Activated T-helper 17 cell treated with anti-CD3 and anti-CD28 coated beads, Interleukin-2, amount 50 U/mL, for 72 hours (primary cell): ENCODE measurements around the gene HGF. TPM values are rescaled to one million over a fixed set of nuclear protein-coding genes. Genes with fewer than 3 reads are reported as not detected.
"Not testable (repeated sequence)": the region's sequence is repeated elsewhere in the genome, so short reads cannot be mapped to it uniquely, and the experiment has no call there.

Experiments used
- ATAC-seq: fragments of 150-1000 bp; cut with Tn5 transposase; replicated peaks from 2 replicates; pipeline ENCODE4 v1.10.0; 2021; ENCODE audit warnings: mild to moderate bottlenecking, moderate library complexity
- H3K27ac Mint-ChIP-seq: one replicate; pipeline ENCODE4 v1.8.0; 2022; ENCODE audit warnings: mixed read lengths
- H3K27me3 Mint-ChIP-seq: one replicate; pipeline ENCODE4 v1.8.0; 2022; ENCODE audit warnings: mixed read lengths
- H3K36me3 Mint-ChIP-seq: one replicate; pipeline ENCODE4 v1.8.0; 2022; ENCODE audit warnings: low read depth, mild to moderate bottlenecking, mixed read lengths
- H3K4me1 Mint-ChIP-seq: one replicate; pipeline ENCODE4 v1.8.0; 2022; ENCODE audit warnings: mixed read lengths
- H3K4me3 Mint-ChIP-seq: one replicate; pipeline ENCODE4 v1.8.0; 2022; ENCODE audit warnings: mild to moderate bottlenecking, mixed read lengths
- H3K9me3 Mint-ChIP-seq: one replicate; pipeline ENCODE4 v1.8.0; 2022; ENCODE audit warnings: mixed read lengths
- total RNA-seq, 2 donors: library from RNA; stranded (reverse); gene quantifications; one replicate each; pipeline ENCODE4 v1.2.3, GENCODE V29; 2022

The HGF gene
- total RNA-seq, result not detected

DNA sequence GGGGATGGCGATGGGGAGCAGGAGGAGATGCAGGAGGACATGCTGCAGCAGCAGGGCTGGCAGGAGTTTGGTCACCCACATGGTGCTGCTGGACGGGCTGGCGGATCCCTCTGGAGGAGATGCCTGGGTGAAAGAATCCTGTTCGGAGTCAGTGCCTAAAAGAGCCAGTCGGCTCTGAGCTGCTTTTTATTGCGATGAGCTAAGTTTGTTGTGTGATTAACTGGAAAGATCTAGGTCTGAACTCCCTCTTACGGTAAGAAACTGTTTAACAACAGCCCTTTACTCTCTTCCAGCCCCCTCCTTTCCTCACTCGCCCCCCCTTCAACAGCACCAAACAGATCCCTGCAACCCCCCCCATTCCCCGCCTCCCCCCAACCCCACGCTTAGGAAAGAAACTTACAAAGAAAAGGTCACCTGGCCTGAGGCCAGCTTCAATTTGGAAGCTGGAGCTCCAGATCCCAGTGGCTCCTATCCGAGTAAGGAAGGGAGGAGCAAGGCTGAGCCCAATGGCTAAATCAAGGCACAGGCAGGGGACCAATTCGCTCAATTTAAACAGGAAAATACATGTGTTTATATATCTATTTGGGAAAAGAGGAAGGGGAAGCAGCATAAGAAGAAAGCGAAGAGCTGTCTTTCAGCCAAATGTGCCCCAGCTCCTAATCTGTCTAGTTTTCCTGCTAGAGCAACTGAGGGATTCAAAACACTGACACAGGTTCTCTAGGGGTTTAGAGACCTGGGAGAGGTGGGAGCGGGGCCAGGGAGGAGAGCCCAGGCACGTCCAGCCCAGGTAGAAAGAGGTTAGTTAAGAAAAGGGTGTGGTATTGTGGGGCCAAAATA lies at the start of gene HGF:
Gene HGF, minus strand, starts transcription at position 157 of the 837 bp plus-strand sequence. Its CDS starts 76 bp downstream, at position 81.
- H3K9me3 Mint-ChIP-seq, result peaks cover 13% of the 10 kb centered on the region
- H3K4me3 Mint-ChIP-seq, result no peak within 1 kb of the TSS
- H3K27me3 Mint-ChIP-seq, result no peaks in the 10 kb centered on the region
- H3K4me1 Mint-ChIP-seq, result no peaks in the 10 kb centered on the region
- no peak for ATAC-seq
- H3K27ac Mint-ChIP-seq, result no peak within 1 kb of the TSS
- H3K36me3 Mint-ChIP-seq, result no peaks in the 10 kb centered on the region

DNA sequence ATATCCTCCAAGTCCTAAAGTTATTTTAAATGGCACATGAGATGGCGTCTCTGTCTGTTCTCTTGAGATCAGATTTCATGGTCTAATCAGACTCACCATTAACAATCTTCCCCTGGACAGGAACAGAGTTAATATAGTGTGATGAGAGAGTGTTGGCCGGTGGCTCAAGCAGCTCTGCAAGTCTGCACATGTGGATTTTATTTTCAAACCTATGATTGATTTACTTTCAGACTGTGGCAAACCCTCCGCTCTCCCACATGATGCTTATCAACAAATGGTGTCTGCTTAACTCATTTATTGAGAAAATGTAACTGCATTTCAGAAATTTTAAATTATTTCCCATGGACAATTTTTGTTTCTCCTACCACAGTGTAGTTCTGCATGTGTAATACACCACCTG lies 46.5 kb upstream of the HGF start:
- H3K27ac Mint-ChIP-seq, result no peak overlapping the region
- H3K9me3 Mint-ChIP-seq, result peaks cover 9% of the 10 kb centered on the region
- H3K36me3 Mint-ChIP-seq, result no peaks in the 10 kb centered on the region
- no peaks in the 10 kb centered on the region for H3K4me1 Mint-ChIP-seq
- ATAC-seq, result no peak
- H3K4me3 Mint-ChIP-seq, result no peak overlapping the region
- H3K27me3 Mint-ChIP-seq, result no peaks in the 10 kb centered on the region

DNA sequence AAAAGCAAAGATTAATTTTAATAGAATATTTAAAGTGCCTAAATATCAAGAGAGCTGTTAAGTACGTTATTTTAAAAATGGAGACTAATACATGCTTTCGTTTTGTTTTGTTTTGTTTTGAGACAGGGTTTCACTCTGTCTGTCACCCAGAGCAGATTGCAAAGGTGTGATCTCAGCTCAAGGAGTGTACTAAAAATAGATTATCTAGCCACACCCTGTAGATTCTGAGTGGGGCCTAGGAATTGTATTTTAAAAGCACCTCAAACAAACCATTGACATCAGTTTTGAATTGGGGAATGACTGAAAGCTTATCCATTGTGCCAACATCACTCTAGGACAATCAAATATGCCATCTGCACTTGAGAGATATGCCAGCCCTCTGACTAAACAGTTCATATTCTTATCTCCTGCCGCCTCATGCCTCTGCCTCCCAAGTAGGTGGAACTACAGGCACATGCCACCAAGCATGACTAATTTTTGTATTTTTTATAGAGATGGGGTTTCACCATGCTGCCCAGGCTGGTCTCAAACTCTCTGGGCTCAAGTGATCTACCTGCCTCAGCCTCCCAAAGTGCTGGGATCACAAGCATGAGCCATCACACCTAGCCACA lies 43.1 kb upstream of the HGF start:
- H3K4me1 Mint-ChIP-seq, H3K27me3 Mint-ChIP-seq, ATAC-seq, H3K36me3 Mint-ChIP-seq, H3K27ac Mint-ChIP-seq, H3K4me3 Mint-ChIP-seq: not testable (repeated sequence)
- peaks cover 11% of the 10 kb centered on the region for H3K9me3 Mint-ChIP-seq

DNA sequence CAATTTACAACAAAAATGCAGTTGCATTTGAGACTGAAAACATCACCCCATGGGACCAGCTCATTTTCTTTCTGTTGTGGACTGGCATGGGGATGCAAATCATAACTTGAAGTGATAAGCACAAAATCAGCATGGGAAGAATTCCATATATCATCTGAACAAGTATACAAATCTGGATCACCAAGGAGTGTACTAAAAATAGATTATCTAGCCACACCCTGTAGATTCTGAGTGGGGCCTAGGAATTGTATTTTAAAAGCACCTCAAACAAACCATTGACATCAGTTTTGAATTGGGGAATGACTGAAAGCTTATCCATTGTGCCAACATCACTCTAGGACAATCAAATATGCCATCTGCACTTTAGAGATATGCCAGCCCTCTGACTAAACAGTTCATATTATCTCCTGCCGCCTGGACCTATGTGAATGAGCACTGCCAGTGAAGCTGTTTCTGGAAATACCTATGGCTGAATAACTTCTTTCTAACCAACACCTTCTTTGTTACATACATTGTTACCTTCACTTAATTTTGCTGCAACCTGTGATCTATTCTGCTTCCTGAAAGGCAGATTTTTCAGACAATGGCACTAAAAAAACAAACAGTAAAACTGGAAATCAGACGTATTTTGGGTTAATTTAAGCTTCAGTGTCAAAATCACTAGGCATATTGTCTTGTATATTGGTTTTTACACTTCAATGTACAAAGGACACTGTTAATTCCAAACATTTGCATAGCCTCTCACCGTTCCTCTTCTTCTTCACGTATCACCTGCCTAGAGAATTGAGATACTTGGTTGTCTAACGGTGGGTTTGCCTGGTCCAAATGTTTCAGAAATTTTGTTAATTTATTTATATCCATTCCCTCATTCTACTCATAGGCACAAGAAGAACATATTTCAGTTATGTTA lies 42.4 kb upstream of the HGF start:
- Mint-ChIP-seq H3K27ac (no peak overlapping the region), H3K4me1 (no peaks in the 10 kb centered on the region), H3K9me3 (peaks cover 11% of the 10 kb centered on the region), H3K4me3 (no peak overlapping the region), H3K36me3 (no peaks in the 10 kb centered on the region), H3K27me3 (no peaks in the 10 kb centered on the region)
- no peak for ATAC-seq

DNA sequence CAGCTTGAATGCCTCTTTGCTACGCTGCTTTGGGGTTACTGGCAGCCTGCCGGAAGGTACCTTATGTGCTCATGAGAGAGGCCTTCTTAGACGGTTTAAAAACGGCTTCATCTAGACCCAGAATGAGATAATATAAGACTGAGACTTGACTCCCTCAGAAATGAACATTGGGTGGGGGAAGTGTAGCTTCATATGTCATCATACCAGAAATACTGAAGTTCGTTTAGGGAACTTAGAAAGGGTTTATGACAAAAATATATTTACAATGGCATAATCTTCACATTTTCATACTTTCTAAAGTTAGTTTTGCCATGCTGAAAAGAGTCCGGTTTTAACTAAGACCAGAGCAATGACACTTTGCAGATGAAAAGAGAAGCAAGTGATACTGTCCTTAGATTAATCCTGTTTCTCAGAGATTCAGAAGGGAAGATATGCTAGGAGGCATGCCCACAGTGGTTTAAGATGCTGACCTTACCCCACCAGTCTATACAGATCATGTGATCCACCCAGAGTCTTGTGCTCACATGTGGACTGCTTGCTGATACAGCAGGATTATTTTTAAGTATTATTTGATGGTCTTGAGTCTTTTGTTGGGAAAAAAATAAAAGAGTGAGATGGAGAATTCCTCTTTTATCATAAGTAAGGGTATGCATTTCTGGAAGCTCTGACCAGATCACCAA lies 40.8 kb upstream of the HGF start:
- peaks cover 11% of the 10 kb centered on the region for H3K9me3 Mint-ChIP-seq
- H3K4me3 Mint-ChIP-seq, result no peak overlapping the region
- no peak for ATAC-seq
- no peaks in the 10 kb centered on the region for H3K27me3 Mint-ChIP-seq
- H3K27ac Mint-ChIP-seq, result no peak overlapping the region
- no peaks in the 10 kb centered on the region for H3K36me3 Mint-ChIP-seq
- no peaks in the 10 kb centered on the region for H3K4me1 Mint-ChIP-seq

GRCh38 chr7:81808310-81808709 lies 38.5 kb upstream of the HGF start:
- ATAC-seq, H3K27me3 Mint-ChIP-seq, H3K4me3 Mint-ChIP-seq, H3K4me1 Mint-ChIP-seq, H3K27ac Mint-ChIP-seq, H3K36me3 Mint-ChIP-seq: not testable (repeated sequence)
- peaks cover 12% of the 10 kb centered on the region for H3K9me3 Mint-ChIP-seq

GRCh38 chr7:81803267-81803666 lies 33.4 kb upstream of the HGF start:
- no peak for ATAC-seq
- Mint-ChIP-seq H3K27ac (no peak overlapping the region), H3K9me3 (peaks cover 14% of the 10 kb centered on the region), H3K27me3 (no peaks in the 10 kb centered on the region), H3K4me1 (no peaks in the 10 kb centered on the region), H3K4me3 (no peak overlapping the region), H3K36me3 (no peaks in the 10 kb centered on the region)

- no peak overlapping the region for H3K27ac Mint-ChIP-seq
- H3K9me3 Mint-ChIP-seq, result peaks cover 14% of the 10 kb centered on the region
- H3K27me3 Mint-ChIP-seq, result no peaks in the 10 kb centered on the region
Measured at GRCh38 chr7:81802251-81802650, 32.4 kb upstream of the HGF start.

GRCh38 chr7:81801532-81801931 lies 31.7 kb upstream of the HGF start:
- H3K4me3 Mint-ChIP-seq, result no peak overlapping the region
- no peak overlapping the region for H3K27ac Mint-ChIP-seq
- no peaks in the 10 kb centered on the region for H3K4me1 Mint-ChIP-seq
- no peak for ATAC-seq
- no peaks in the 10 kb centered on the region for H3K27me3 Mint-ChIP-seq
- no peaks in the 10 kb centered on the region for H3K36me3 Mint-ChIP-seq
- peaks cover 14% of the 10 kb centered on the region for H3K9me3 Mint-ChIP-seq

More at GRCh38 chr7:81802251-81802650, 32.4 kb upstream of the HGF start:
- Mint-ChIP-seq H3K4me3 (no peak overlapping the region), H3K36me3 (no peaks in the 10 kb centered on the region), H3K4me1 (no peaks in the 10 kb centered on the region)
- ATAC-seq, result no peak

GRCh38 chr7:81791568-81792518 lies 22.0 kb upstream of the HGF start:
- Mint-ChIP-seq H3K4me1 (no peaks in the 10 kb centered on the region), H3K9me3 (no peaks in the 10 kb centered on the region), H3K4me3 (no peak overlapping the region), H3K36me3 (no peaks in the 10 kb centered on the region), H3K27me3 (no peaks in the 10 kb centered on the region), H3K27ac (no peak overlapping the region)
- no peak for ATAC-seq

DNA sequence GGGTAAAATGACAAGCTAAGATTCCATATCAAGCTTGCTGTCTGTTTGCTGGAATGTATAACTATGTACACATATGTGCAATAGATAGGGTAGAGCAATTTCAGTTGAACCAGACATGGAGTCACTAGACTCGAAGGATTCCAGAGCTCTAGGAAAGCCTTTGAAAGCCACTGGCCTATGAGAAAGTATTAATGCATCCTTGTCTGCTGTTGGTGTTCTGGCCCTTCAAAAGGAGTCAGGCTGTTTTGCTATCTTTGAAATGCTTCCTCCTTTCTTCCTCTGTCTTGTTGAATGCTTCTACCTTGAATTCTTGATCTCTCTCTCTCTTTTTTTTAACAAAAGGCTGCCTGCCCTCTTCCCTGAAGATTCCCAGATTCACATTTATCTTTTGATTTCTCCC lies 20.8 kb upstream of the HGF start:
- H3K9me3 Mint-ChIP-seq, result no peaks in the 10 kb centered on the region

DNA sequence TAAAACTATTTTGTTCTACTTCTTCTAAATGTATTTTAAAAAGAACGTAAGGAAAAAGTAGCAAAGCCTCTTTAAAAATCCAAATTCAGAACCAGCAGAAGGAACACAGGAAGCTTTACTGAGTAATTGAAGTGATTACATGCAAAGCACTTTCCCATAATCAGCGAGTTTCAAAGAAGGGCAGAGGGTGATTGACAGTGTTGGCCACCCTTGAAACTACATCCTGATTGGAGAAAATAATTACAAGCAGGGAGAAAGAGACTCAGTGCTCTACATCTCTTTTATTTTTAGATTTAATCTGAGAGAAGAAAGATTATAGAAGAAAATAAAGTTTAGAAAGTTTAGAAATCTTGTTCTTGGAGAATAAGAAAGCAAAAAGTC lies 20.3 kb upstream of the HGF start:
- Mint-ChIP-seq H3K27me3 (no peaks in the 10 kb centered on the region), H3K36me3 (no peaks in the 10 kb centered on the region), H3K4me1 (no peaks in the 10 kb centered on the region), H3K27ac (no peak overlapping the region), H3K4me3 (no peak overlapping the region), H3K9me3 (no peaks in the 10 kb centered on the region)
- ATAC-seq, result no peak

More for the DNA sequence above, 20.8 kb upstream of the HGF start:
- ATAC-seq, result no peak
- Mint-ChIP-seq H3K4me1 (no peaks in the 10 kb centered on the region), H3K36me3 (no peaks in the 10 kb centered on the region), H3K27ac (no peak overlapping the region), H3K27me3 (no peaks in the 10 kb centered on the region), H3K4me3 (no peak overlapping the region)

DNA sequence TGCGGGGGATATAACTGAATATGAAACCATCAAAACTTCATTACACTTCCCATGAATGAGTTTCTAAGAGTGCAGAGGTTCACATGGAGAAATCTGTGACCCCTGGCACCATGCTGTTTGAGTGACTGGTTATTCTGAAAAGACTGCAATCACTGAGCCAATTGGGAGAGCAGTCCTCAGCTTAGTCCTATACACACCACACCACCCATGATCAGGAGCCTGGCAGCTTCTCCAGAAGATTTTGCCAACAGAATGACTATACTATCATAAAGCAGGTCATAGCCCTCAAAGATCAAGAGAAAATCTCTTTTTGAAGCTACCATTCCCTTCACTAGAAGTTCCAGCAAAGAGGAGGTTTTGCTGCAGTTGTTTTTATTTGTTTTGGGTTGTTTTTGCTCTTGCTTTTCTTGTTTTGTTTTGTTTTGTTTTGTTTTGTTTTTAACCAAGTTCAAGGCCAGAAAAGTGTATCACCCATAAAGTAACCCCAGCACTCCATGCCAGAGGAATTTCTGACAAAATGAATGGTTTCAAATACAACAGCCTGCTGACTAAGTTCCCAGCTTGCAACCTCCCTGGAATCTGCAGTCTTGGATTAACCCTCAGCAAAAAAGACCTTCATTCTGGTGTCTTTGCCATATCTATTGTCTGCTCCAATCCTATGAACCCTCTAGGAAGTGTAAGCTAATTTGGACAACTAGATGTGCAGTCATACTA lies 19.7 kb upstream of the HGF start:
- H3K27ac Mint-ChIP-seq, result no peak overlapping the region
- H3K36me3 Mint-ChIP-seq, result no peaks in the 10 kb centered on the region
- no peaks in the 10 kb centered on the region for H3K27me3 Mint-ChIP-seq
- no peaks in the 10 kb centered on the region for H3K4me1 Mint-ChIP-seq
- no peak overlapping the region for H3K4me3 Mint-ChIP-seq
- no peaks in the 10 kb centered on the region for H3K9me3 Mint-ChIP-seq
- ATAC-seq, result no peak
